Calu3 (cell line): ENCODE results near the gene NISCH. TPM values are rescaled to one million over a fixed set of nuclear protein-coding genes. Genes with fewer than 3 reads are reported as not detected.

Source experiments
- BruUV-seq: library from RNA; stranded (reverse); fragments of 400-500 nt; replicated peaks from 2 replicates; lab custom pipeline; 2021; lab: Mats Ljungman, UMichigan
- CTCF ChIA-PET: fragments of 300-600 bp; sonication (Branson Sonifier 250); formaldehyde crosslinking; loops from one replicate; lab custom pipeline; 2022; ENCODE audit warnings: antibody characterized with exemption; lab: Charles Lee
- DNase-seq: peaks from one replicate; pipeline ENCODE4 v3.0.0; 2022
- H3K27ac Mint-ChIP-seq: one replicate; pipeline ENCODE4 v1.8.0; 2022; ENCODE audit warnings: mixed read lengths; ENCODE audit not compliant: unreplicated experiment
- H3K27me3 Mint-ChIP-seq: one replicate; pipeline ENCODE4 v1.8.0; 2022; ENCODE audit warnings: mixed read lengths; ENCODE audit not compliant: unreplicated experiment
- H3K36me3 Mint-ChIP-seq: one replicate; pipeline ENCODE4 v1.8.0; 2022; ENCODE audit warnings: mild to moderate bottlenecking, moderate library complexity, mixed read lengths; ENCODE audit not compliant: insufficient read depth, unreplicated experiment
- H3K4me1 Mint-ChIP-seq: one replicate; pipeline ENCODE4 v1.8.0; 2022; ENCODE audit warnings: mild to moderate bottlenecking, low read depth, mixed read lengths; ENCODE audit not compliant: unreplicated experiment
- H3K4me3 Mint-ChIP-seq: one replicate; pipeline ENCODE4 v1.8.0; 2022; ENCODE audit warnings: mild to moderate bottlenecking, low read depth, moderate library complexity, mixed read lengths; ENCODE audit not compliant: unreplicated experiment
- H3K9me3 Mint-ChIP-seq: one replicate; pipeline ENCODE4 v1.8.0; 2022; ENCODE audit warnings: low read depth, mixed read lengths; ENCODE audit not compliant: unreplicated experiment
- intact Hi-C: fragments of 100-400 bp; cut with micrococcal nuclease; formaldehyde crosslinking; loops from one replicate; pipeline ENCODE4 v1.10.0; 2022; ENCODE audit not compliant: unreplicated experiment
- total RNA-seq: library from RNA; stranded (reverse); gene quantifications from 2 replicates; pipeline ENCODE4 v1.2.3, GENCODE V29; 2022
- TF ChIP-seq, protein P1 (sequence below): fragments of 200-600 bp; IDR thresholded peaks from one replicate; pipeline ENCODE4 v1.8.0; 2022; ENCODE audit warnings: antibody characterized with exemption; ENCODE audit not compliant: unreplicated experiment

Gene NISCH
- total RNA-seq, 1 experiment from 2014 or later: 58.6 TPM

GRCh38 chr3:52447512-52448355 lies 7.7 kb upstream of the NISCH start:
- Mint-ChIP-seq H3K9me3 (no peaks in the 10 kb centered on the region), H3K27me3 (no peaks in the 10 kb centered on the region), H3K4me1 (peaks cover 26% of the 10 kb centered on the region), H3K36me3 (no peaks in the 10 kb centered on the region), H3K27ac (no peak overlapping the region), H3K4me3 (no peak overlapping the region)
- BruUV-seq: no TSS peak
- no peak for DNase-seq
- TF ChIP-seq, protein P1, sequence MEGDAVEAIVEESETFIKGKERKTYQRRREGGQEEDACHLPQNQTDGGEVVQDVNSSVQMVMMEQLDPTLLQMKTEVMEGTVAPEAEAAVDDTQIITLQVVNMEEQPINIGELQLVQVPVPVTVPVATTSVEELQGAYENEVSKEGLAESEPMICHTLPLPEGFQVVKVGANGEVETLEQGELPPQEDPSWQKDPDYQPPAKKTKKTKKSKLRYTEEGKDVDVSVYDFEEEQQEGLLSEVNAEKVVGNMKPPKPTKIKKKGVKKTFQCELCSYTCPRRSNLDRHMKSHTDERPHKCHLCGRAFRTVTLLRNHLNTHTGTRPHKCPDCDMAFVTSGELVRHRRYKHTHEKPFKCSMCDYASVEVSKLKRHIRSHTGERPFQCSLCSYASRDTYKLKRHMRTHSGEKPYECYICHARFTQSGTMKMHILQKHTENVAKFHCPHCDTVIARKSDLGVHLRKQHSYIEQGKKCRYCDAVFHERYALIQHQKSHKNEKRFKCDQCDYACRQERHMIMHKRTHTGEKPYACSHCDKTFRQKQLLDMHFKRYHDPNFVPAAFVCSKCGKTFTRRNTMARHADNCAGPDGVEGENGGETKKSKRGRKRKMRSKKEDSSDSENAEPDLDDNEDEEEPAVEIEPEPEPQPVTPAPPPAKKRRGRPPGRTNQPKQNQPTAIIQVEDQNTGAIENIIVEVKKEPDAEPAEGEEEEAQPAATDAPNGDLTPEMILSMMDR: no peak
- intact Hi-C loops: loop anchor here (1.0 kb wide), 1 partner anchor 19 kb away; no protein-coding TSS in a partner anchor
- CTCF ChIA-PET: interaction anchor here (1.5 to 3.1 kb wide), 2 partner anchors 21 to 35 kb away, joined by 7 to 20 read pairs; no protein-coding TSS in a partner anchor

DNA sequence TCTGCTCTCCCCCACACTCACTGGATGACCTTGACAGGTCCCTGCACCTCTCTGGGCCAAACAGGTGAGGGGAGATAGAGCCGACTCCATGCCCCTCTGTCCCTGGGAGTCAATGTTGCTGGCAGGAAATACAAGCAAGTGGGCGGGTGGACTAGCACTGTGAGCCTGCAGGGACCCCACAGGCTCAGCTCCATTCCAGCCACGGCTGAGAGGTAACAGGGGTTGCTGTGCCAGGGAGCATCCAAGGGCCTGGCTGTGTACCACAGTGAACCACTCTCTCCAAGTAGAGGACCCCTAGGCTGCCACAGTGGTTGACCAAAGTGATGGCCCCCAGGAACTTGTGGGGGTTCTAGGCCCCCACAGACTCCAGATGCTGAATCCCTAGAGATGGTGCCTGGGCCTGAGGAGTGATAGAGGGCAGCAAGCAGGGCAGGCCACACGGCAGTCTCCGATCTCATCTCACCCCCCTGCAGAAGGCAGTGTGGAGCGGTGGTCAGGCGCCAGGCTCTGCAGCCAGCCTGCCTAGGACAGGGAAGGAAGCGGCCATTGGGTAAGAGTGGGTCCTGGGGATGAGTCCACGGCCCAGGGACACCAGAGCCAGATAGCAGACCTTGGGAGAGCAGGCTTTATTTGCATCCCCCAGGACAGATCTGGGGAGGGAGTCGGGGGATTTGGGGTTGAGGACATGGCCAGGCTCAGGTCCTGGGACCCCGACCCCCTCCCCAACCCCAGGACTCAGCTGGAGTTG lies 4.7 kb upstream of the NISCH start:
- intact Hi-C loops: no loop called here
- H3K27ac Mint-ChIP-seq: peak overlapping the region; percentile 54
- H3K27me3 Mint-ChIP-seq: no peaks in the 10 kb centered on the region
- no peaks in the 10 kb centered on the region for H3K9me3 Mint-ChIP-seq
- H3K36me3 Mint-ChIP-seq: peaks cover 13% of the 10 kb centered on the region
- CTCF ChIA-PET: interaction anchor here (0.7 kb wide), 1 partner anchor 173 kb away, joined by 3 read pairs; no protein-coding TSS in a partner anchor
- BruUV-seq: no TSS peak
- H3K4me3 Mint-ChIP-seq: no peak overlapping the region
- no peak for DNase-seq
- H3K4me1 Mint-ChIP-seq: peaks cover 49% of the 10 kb centered on the region
- TF ChIP-seq, protein P1: no peak

- Mint-ChIP-seq H3K27me3 (no peaks in the 10 kb centered on the region), H3K27ac (no peak overlapping the region), H3K36me3 (peaks cover 21% of the 10 kb centered on the region), H3K4me1 (peaks cover 57% of the 10 kb centered on the region), H3K9me3 (no peaks in the 10 kb centered on the region), H3K4me3 (no peak overlapping the region)
- no peak for DNase-seq
- BruUV-seq: no TSS peak
- intact Hi-C loops: no loop called here
- TF ChIP-seq, protein P1: no peak
- CTCF ChIA-PET: interaction anchor here (0.7 kb wide), 1 partner anchor 174 kb away, joined by 3 read pairs; no protein-coding TSS in a partner anchor
These were observed 3.9 kb upstream of the NISCH start for GRCh38 chr3:52451237-52452083.

DNA sequence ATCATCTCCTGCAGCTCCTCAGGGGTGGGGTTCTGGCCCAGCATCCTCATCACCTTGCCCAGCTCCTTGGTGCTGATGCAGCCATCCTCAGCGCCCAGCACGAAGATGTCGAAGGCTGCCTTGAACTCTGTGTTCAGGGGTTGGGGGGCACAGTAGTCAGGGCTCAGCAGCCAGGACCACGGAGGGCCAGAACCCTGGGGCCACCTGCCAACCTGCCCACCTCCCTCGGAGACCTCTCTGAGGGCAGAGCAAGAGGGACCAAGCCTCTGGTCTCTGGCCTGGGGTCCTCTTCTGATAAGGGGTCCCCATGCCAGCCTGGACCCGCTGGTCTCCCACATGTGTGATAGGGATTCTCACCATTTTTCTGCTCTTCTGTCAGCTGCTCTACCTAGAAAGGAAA lies 3.3 kb upstream of the NISCH start:
- Mint-ChIP-seq H3K27me3 (no peaks in the 10 kb centered on the region), H3K9me3 (no peaks in the 10 kb centered on the region), H3K4me1 (peaks cover 58% of the 10 kb centered on the region), H3K36me3 (peaks cover 24% of the 10 kb centered on the region), H3K4me3 (no peak overlapping the region), H3K27ac (no peak overlapping the region)
- intact Hi-C loops: no loop called here
- CTCF ChIA-PET: no interaction called here
- no peak for DNase-seq
- BruUV-seq: no TSS peak
- TF ChIP-seq, protein P1: no peak
